GM12878 (cell line): ENCODE results near the gene TCEAL9. TPM values are rescaled to one million over a fixed set of nuclear protein-coding genes. Genes with fewer than 3 reads are reported as not detected.

Experiments used
- ATAC-seq: fragments of 200-7000 bp; cut with Tn5 transposase; 3 replicates; pipeline ENCODE4 v1.9.1; 2020; ENCODE audit warnings: mild to moderate bottlenecking, moderate library complexity
- BruUV-seq: library from RNA; stranded (reverse); fragments of 400-500 nt; replicated peaks from 2 replicates; lab custom pipeline; 2021; lab: Mats Ljungman, UMichigan
- CTCF ChIA-PET: fragments of 300-600 bp; sonication (Branson Sonifier 250); formaldehyde crosslinking; extraction: SDS; loops from one replicate; lab custom pipeline; 2021; ENCODE audit warnings: inconsistent platforms; lab: Yijun Ruan, JAX
- POLR2A ChIA-PET: fragments of 350-600 bp; formaldehyde crosslinking; extraction: SDS; loops from one replicate; lab custom pipeline; 2021; ENCODE audit warnings: inconsistent platforms; lab: Charles Lee
- RAD21 ChIA-PET: fragments of 300-600 bp; sonication (Branson Sonifier 250); formaldehyde crosslinking; loops from one replicate; lab custom pipeline; 2023; ENCODE audit warnings: antibody characterized with exemption; ENCODE audit not compliant: unreplicated experiment; lab: Charles Lee
- SMC1A ChIA-PET: fragments of 300-600 bp; sonication (Branson Sonifier 250); formaldehyde crosslinking; loops from one replicate; lab custom pipeline; 2023; ENCODE audit not compliant: unreplicated experiment, uncharacterized antibody; lab: Charles Lee
- DNase-seq: peaks from one replicate; pipeline ENCODE4 v3.0.0-alpha.2; 2011; ENCODE audit warnings: low read depth, low spot score
- FAIRE-seq: peaks from 3 replicates; lab custom pipeline; 2011; peaks lifted over from hg19 to GRCh38; lab: Jason Lieb, UNC
- H2AFZ ChIP-seq: 2 replicates; pipeline ENCODE4 v1.6.0; 2011; ENCODE audit warnings: low read depth, low read length, control low read depth; ENCODE audit not compliant: control insufficient read depth
- H3K27ac ChIP-seq: 2 replicates; pipeline ENCODE4 v1.5.1; 2011; ENCODE audit warnings: control low read depth; ENCODE audit not compliant: control insufficient read depth, insufficient read depth
- H3K27me3 ChIP-seq, 2 experiments: replicated peaks in 1 of 2; 2 replicates each; pipeline versions ENCODE4 v1.6.0 to v1.6.1; 2011; ENCODE audit warnings: low read length in 1 of 2; ENCODE audit not compliant: control insufficient read depth in 2 of 2, insufficient read depth in 2 of 2
- H3K36me3 ChIP-seq, 2 experiments: 2 replicates each; pipeline ENCODE4 v1.5.1; 2011; ENCODE audit warnings: low read length in 1 of 2; ENCODE audit not compliant: control insufficient read depth in 2 of 2, insufficient read depth in 2 of 2
- H3K4me1 ChIP-seq: 2 replicates; pipeline ENCODE4 v1.6.1; 2011; ENCODE audit warnings: mild to moderate bottlenecking, low read length, moderate library complexity, mixed read lengths; ENCODE audit not compliant: control insufficient read depth, insufficient read depth
- H3K4me2 ChIP-seq: 2 replicates; pipeline ENCODE4 v1.6.0; 2011; ENCODE audit warnings: control low read depth; ENCODE audit not compliant: control insufficient read depth, insufficient read depth
- H3K4me3 ChIP-seq: fragments of 200-600 bp; sonication (generic); 2 replicates; pipeline ENCODE4 v1.5.1; 2016
- H3K79me2 ChIP-seq: 2 replicates; pipeline ENCODE4 v1.6.0; 2011; ENCODE audit warnings: low read length; ENCODE audit not compliant: control insufficient read depth, insufficient read depth
- H3K9ac ChIP-seq: 2 replicates; pipeline ENCODE4 v1.8.0; 2011; ENCODE audit warnings: low read length, control low read depth, mixed read lengths; ENCODE audit not compliant: control insufficient read depth, insufficient read depth
- H3K9me3 ChIP-seq: replicated peaks from 3 replicates; pipeline ENCODE4 v1.5.1; 2011; ENCODE audit warnings: mild to moderate bottlenecking, low read length; ENCODE audit not compliant: control insufficient read depth, insufficient read depth
- H4K20me1 ChIP-seq: 2 replicates; pipeline ENCODE4 v1.6.0; 2011; ENCODE audit not compliant: control insufficient read depth, insufficient read depth
- BMI1 ChIP-seq: fragments of 450-650 bp; IDR thresholded peaks from 2 replicates; pipeline ENCODE4 v1.6.1; 2016; ENCODE audit warnings: mild to moderate bottlenecking, moderate library complexity, borderline replicate concordance
- CBFB ChIP-seq: IDR thresholded peaks from 2 replicates; pipeline ENCODE4 v1.6.1; 2016; ENCODE audit warnings: antibody characterized with exemption, low read depth
- EZH2 ChIP-seq: IDR thresholded peaks from 2 replicates; pipeline ENCODE4 v1.6.1; 2012; ENCODE audit warnings: low read depth, mild to moderate bottlenecking, control low read depth, inconsistent platforms, low read length, borderline replicate concordance; ENCODE audit not compliant: control insufficient read depth
- FOS ChIP-seq: IDR thresholded peaks from 3 replicates; pipeline ENCODE4 v1.6.1; 2011; ENCODE audit warnings: borderline replicate concordance; ENCODE audit not compliant: insufficient read length; ENCODE audit errors: extremely low read depth
- FOXK2 ChIP-seq: fragments of 450-650 bp; IDR thresholded peaks from 2 replicates; pipeline ENCODE4 v1.6.1; 2017; ENCODE audit warnings: mild to moderate bottlenecking, moderate library complexity
- HSF1 ChIP-seq: fragments of 150-350 bp; IDR thresholded peaks from 2 replicates; pipeline ENCODE4 v1.6.1; 2014; ENCODE audit warnings: mild to moderate bottlenecking, low read depth, low read length
- IRF4 ChIP-seq: IDR thresholded peaks from 2 replicates; pipeline ENCODE4 v1.6.1; 2011; ENCODE audit warnings: low read depth, low read length
- MYC ChIP-seq: IDR thresholded peaks from 2 replicates; pipeline ENCODE4 v1.6.1; 2011; ENCODE audit warnings: mild to moderate bottlenecking, low read length, moderate library complexity, inconsistent platforms; ENCODE audit not compliant: insufficient read depth, insufficient replicate concordance, insufficient read length, severe bottlenecking
- NFYA ChIP-seq: IDR thresholded peaks from 2 replicates; pipeline ENCODE4 v1.6.1; 2011; ENCODE audit warnings: low read depth, mild to moderate bottlenecking, low read length, improper control_type of control experiment, borderline replicate concordance
- PBX3 ChIP-seq: IDR thresholded peaks from 2 replicates; pipeline ENCODE4 v1.6.1; 2011; ENCODE audit warnings: mild to moderate bottlenecking, low read depth, low read length, moderate library complexity; ENCODE audit not compliant: insufficient replicate concordance
- POLR2AphosphoS5 ChIP-seq: IDR thresholded peaks from 2 replicates; pipeline ENCODE4 v1.6.1; 2011; ENCODE audit warnings: mild to moderate bottlenecking, low read length, inconsistent platforms
- POU2F2 ChIP-seq: IDR thresholded peaks from 3 replicates; pipeline ENCODE4 v1.6.1; 2011; ENCODE audit warnings: low read depth, mild to moderate bottlenecking, low read length, borderline replicate concordance
- SMAD5 ChIP-seq: IDR thresholded peaks from 2 replicates; pipeline ENCODE4 v1.6.1; 2016; ENCODE audit warnings: antibody characterized with exemption, low read depth
- YBX1 ChIP-seq: fragments of 450-650 bp; IDR thresholded peaks from 2 replicates; pipeline ENCODE4 v1.6.1; 2016; ENCODE audit warnings: antibody characterized with exemption
- WGBS: methylation state at CpG from one replicate; pipeline ENCODE4 v1.1.6; 2016; ENCODE audit warnings: low lambda C conversion rate; ENCODE audit not compliant: insufficient replicate concordance, insufficient coverage; ENCODE audit errors: missing lambda C conversion rate; 5-methylcytosine and 5-hydroxymethylcytosine counted together
- in situ Hi-C: fragments of 300-500 bp; cut with MboI; formaldehyde crosslinking; loops from 9 replicates; pipeline ENCODE4 v1.14.3; 2018; ENCODE audit warnings: mixed read lengths
- intact Hi-C: fragments of 100-400 bp; cut with micrococcal nuclease; formaldehyde crosslinking; loops from one replicate; pipeline ENCODE4 v1.14.2; 2022; ENCODE audit not compliant: unreplicated experiment
- polyA plus RNA-seq, 11 experiments: library from polyadenylated mRNA; depleted of rRNA in 4 of 11; unstranded in 6 of 11; stranded (reverse) in 5 of 11; fragments of >200 nt; fragmentation: Nextera tagmentation in 4 of 11; fragmentation: Illumina TruSeq in 1 of 11; extraction: Ambion mirVana in 4 of 11; extraction: Trizol in 1 of 11; gene quantifications; 1 replicate in 1 of 11; 2 replicates in 10 of 11; pipeline versions ENCODE4 v1.2.1 to v1.2.3, GENCODE V29; 2011 to 2016; ENCODE audit warnings: inconsistent platforms in 2 of 11, missing spikeins in 2 of 11, low read depth in 1 of 11
- total RNA-seq, 4 experiments: library from RNA; depleted of rRNA in 3 of 4; stranded (reverse); fragments of >200 nt in 3 of 4; fragmentation: Illumina TruSeq in 1 of 4; extraction: Trizol in 1 of 4; gene quantifications; 2 replicates each; pipeline versions ENCODE4 v1.2.1 to v1.2.3, GENCODE V29; 2013 to 2021
- TF ChIP-seq, protein P1 (sequence below): fragments of 450-650 bp; IDR thresholded peaks from 2 replicates; pipeline ENCODE4 v1.6.1; 2014; ENCODE audit warnings: mild to moderate bottlenecking

Gene TCEAL9
- total and polyA plus RNA-seq, 10 of the 15 experiments (the other 5 are each of a cell fraction or from before 2014, with no cell fraction given) = 0.39 to 2.5 (median 0.90) TPM

DNA sequence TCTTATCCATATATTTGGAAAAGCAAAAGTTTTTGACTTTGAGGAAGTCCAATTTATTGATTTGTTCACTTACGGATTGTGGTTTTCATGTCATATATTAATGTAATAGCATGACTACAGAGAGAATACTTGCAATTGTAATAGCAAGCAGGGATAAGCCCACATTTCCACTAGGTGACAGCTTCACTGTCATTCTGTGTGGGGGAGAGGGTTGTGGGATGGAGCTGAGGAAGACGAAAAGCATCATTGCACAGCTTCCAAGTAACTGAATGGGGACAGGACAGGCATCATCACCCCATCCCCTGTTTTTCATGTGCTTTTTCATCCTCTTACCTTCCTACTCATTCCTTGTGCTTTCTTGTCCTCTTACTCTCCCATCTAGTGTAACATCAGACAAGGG lies 51.5 kb downstream of the TCEAL9 start:
- ChIA-PET POLR2A (no interaction called here), RAD21 (no interaction called here), CTCF (no interaction called here), SMC1A (no interaction called here)
- in situ Hi-C loops (no loop called here), intact Hi-C loops (no loop called here)
- no peaks in the 10 kb centered on the region for H4K20me1 ChIP-seq
- ATAC-seq (no peak), FAIRE-seq (no peak), DNase-seq (no peak)
- H3K4me3 ChIP-seq = no peak overlapping the region
- no peak overlapping the region for H3K27ac ChIP-seq
- no peak overlapping the region for H3K4me2 ChIP-seq
- BruUV-seq = no TSS peak
- no peak overlapping the region for H2AFZ ChIP-seq
- no peaks in the 10 kb centered on the region for H3K27me3 ChIP-seq
- H3K9me3 ChIP-seq = no peaks in the 10 kb centered on the region
- WGBS = 71% methylated on average over 2 of the region's 2 CpGs
- no peaks in the 10 kb centered on the region for H3K36me3 ChIP-seq
- no peaks in the 10 kb centered on the region for H3K79me2 ChIP-seq
- no peaks in the 10 kb centered on the region for H3K4me1 ChIP-seq
- no peak overlapping the region for H3K9ac ChIP-seq
- TF ChIP-seq, protein P1, sequence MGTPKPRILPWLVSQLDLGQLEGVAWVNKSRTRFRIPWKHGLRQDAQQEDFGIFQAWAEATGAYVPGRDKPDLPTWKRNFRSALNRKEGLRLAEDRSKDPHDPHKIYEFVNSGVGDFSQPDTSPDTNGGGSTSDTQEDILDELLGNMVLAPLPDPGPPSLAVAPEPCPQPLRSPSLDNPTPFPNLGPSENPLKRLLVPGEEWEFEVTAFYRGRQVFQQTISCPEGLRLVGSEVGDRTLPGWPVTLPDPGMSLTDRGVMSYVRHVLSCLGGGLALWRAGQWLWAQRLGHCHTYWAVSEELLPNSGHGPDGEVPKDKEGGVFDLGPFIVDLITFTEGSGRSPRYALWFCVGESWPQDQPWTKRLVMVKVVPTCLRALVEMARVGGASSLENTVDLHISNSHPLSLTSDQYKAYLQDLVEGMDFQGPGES = no peak
- no peak for TF ChIP-seq YBX1
- no peak for TF ChIP-seq NFYA
- TF ChIP-seq HSF1 = no peak
- no peak for TF ChIP-seq FOS
- TF ChIP-seq IRF4 = no peak
- TF ChIP-seq POU2F2 = no peak
- no peak for TF ChIP-seq MYC
- no peak for TF ChIP-seq FOXK2
- no peak for TF ChIP-seq EZH2
- no peak for TF ChIP-seq PBX3
- TF ChIP-seq BMI1 = no peak
- TF ChIP-seq CBFB = no peak
- TF ChIP-seq SMAD5 = no peak
- TF ChIP-seq POLR2AphosphoS5 = no peak
